Stimulated activated CD4-positive, alpha-beta T cell treated with anti-CD3 and anti-CD28 coated beads, Interleukin-1b, Interleukin-23, amount 100 ng/mL, for 1 hour (primary cell): ENCODE measurements around the gene KDM4E.
"Not testable (repeated sequence)": the region's sequence is repeated elsewhere in the genome, so short reads cannot be mapped to it uniquely, and the experiment has no call there.

Experiments
- DNase-seq, 2 donors: peaks; one replicate each; pipeline ENCODE4 v3.0.0-alpha.2; 2020; ENCODE audit warnings: low read depth in 2 of 2

KDM4E gene

DNA sequence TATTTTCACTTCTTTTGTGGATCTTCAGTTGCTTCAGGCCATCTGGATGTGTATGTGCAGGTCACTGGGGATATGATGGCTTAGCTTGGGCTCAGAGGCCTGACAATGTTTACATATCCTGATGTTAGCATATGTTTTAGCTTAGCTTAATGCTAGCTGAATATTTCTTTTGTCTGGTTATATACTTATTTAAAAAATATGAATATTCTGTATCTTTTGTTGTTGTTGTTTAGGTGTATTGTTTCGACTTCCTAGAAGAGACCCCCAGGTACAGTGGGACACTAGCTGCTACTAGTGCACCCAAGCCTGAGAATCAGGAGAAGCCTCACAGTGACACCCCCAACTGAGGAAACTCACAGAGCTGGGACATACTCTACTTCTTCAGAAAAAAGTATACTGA lies at the start of gene KDM4E:
TSS of gene KDM4E (plus strand) at position 301 of the 400 bp plus-strand sequence. CDS start 300 bp downstream, outside the sequence.
- no peak for DNase-seq

GRCh38 chr11:94975599-94975998 lies 49.5 kb upstream of the KDM4E start:
- DNase-seq: no peak

GRCh38 chr11:94987378-94987777 lies 37.7 kb upstream of the KDM4E start:
- no peak for DNase-seq

GRCh38 chr11:94988748-94989147 lies 36.3 kb upstream of the KDM4E start:
- DNase-seq: no peak

GRCh38 chr11:94993400-94993943 lies 31.6 kb upstream of the KDM4E start:
- DNase-seq: no peak

GRCh38 chr11:94997437-94997836 lies 27.6 kb upstream of the KDM4E start:
- DNase-seq: no peak

- no peak for DNase-seq
These were observed 26.8 kb upstream of the KDM4E start for GRCh38 chr11:94998285-94998684.

GRCh38 chr11:95003716-95004115 lies 21.3 kb upstream of the KDM4E start:
- DNase-seq: no peak

GRCh38 chr11:95005642-95006041 lies 19.4 kb upstream of the KDM4E start:
- no peak for DNase-seq

GRCh38 chr11:95011376-95011775 lies 13.7 kb upstream of the KDM4E start:
- DNase-seq: no peak

DNA sequence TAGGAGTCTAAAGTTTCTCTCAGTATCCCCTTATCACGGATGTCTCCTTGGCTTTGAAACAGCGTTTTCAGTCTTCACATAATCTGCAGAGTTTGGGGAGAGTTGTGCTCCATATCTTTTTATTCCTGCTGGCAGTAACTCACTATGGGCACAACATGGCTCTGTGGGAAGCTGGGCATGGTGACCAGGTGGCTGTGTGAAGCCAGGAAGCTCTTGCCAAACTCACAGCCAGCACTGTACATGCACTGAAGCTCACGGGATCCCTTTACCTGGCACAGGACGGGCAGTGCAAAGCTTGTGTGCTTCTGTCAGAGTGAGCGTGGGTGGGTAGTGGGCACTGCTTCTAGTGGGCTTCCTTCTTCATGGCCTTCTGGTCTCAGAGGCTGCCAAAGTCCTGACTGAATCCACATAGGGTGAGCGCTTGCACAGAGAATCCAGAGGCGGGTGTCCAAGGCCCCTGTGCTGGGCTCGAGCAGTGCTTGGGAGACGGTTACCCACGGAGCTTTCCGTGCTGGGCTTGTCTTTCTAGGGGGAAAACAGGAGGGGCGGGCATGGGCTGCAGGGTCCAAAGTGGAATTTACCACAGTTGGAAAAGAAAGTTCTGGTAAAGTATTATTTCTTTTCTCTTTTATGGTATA lies 10.8 kb upstream of the KDM4E start:
- no peak for DNase-seq

- DNase-seq: no peak
These were observed 8.9 kb upstream of the KDM4E start for GRCh38 chr11:95016139-95016538.

- DNase-seq: not testable (repeated sequence)
These were observed 3.6 kb upstream of the KDM4E start for GRCh38 chr11:95021468-95021867.

GRCh38 chr11:95025594-95025993 lies 536 bp downstream of the KDM4E start:
- not testable (repeated sequence) for DNase-seq

GRCh38 chr11:95028357-95028756 lies 3.3 kb downstream of the KDM4E start:
- no peak for DNase-seq

DNA sequence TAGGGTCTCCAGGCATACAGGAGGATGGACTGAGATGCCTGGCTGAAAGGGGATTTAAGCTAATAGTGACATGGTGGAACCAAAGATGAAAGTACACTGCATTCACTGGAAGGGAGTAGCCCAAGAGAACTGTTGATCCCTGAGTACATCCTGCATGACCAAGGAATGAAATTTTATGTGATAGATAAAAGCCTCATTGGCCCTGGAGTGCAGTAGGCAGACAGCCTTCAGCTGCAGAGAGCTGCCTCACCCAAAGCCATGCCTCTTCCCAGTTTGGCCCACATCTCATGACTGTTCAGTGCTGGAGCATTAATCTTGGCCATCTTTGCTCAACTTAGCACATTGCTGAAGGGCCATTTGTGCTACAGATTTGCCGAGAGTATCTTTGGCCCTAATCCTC lies 8.0 kb downstream of the KDM4E start:
- DNase-seq: no peak

DNA sequence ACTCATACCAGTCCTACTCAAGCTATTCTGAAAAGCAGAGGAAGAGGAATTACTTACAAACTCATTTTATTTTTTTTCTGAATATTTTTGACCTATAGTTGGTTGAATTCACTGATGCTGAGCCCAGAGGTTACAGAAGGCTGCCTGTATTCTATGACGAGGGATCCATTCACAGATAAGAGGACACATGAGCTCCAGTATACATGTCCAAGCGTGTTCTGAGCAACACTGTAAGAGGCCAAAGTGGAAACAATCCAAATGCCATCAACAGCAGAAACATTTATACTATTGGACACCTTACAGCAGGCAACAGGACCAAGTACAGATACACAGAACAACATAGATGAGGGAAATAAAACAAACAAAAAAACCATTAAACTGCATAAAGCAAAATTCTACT lies 10.3 kb downstream of the KDM4E start:
- DNase-seq: no peak

GRCh38 chr11:95037356-95038035 lies 12.4 kb downstream of the KDM4E start:
- DNase-seq: not testable (repeated sequence)

- DNase-seq: no peak
These were observed 17.2 kb downstream of the KDM4E start for GRCh38 chr11:95042239-95042638.

GRCh38 chr11:95042906-95043305 lies 17.8 kb downstream of the KDM4E start:
- no peak for DNase-seq

DNA sequence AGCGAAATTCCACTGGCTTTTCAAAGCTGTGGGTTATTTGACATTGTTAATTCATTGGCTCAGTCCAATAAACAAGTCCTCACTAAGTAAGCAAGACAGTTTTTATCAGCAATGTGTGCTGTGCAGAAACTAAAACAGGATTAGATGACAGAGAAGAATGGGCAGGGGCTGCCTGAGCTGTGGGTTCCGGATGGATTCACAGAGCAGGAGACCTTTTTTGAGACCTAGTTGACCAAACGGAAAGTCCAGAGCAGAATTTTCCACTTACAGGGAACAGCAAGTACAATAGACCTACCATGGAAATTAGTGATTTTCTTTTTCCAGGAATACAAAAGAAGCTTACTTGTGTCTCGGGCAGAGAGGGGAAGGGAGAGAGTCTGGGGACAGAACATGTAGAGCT lies 19.0 kb downstream of the KDM4E start:
- no peak for DNase-seq

DNA sequence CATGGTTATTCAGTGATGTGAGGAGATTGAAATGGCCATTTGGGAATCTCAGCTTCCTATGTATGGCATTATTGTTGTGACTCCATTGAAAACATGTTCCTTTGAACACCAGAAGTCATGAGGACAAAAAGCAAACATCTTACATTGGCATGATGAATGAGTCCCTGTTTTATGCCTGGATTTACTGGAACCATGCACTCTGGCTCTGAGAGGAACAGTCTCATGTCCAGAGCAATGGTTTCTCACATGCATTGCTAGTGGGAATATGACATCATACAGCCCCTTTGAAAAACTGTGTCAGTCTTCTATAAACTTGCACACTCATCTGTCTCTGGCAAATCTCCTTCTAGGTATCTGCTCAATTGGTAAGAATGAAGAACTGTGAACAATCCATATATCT lies 20.8 kb downstream of the KDM4E start:
- no peak for DNase-seq

DNA sequence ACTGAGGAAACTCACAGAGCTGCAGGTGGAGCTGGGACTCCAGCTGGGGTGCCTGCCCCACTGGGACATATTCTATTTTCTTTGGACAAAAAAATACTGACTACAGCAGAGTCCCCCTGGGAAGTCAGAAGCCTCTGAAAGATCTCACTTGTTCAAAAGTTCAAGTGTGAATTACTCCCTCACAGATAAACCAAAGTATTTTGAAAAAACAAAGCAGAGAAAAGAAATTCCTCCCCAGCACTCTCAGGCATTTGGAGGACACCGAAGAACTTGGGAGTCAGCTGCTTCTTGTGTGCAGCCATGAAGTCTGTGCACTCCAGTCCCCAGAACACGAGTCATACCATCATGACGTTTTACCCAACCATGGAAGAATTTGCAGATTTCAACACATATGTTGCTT lies 24.1 kb downstream of the KDM4E start, which contains the start of gene KDM4F:
TSS of gene KDM4F (plus strand) at position 301 of the 400 bp plus-strand sequence.
- DNase-seq: not testable (repeated sequence)
